Measurements from ENCODE around the gene SLC35F6.

The SLC35F6 gene

DNA sequence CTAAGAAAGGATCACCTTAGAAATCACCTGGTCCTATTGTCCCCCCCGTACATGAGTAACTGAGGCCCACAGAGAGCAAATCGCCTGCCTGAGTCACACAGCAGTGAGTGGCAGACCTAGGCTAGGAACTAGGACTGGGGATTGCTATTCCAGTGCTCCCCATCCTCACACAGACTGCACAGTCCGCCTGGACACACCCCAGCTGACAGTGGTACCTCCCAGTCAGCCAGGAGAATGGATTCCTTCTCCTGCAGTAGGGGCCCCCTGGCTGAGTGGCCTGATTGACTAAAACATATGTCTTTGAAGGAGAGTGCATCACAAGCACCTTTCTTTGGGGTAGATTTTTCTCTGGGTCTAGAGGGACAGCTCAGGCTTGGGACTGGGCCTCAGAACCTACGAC is 32.4 kb upstream of the SLC35F6 start:
- H3K4me3 ChIP-seq (ENCODE audit: low read depth, low read length) = no peak overlapping the region
- DNase-seq (ENCODE audit: low read depth) = no peak
- TF ChIP-seq, protein P1, sequence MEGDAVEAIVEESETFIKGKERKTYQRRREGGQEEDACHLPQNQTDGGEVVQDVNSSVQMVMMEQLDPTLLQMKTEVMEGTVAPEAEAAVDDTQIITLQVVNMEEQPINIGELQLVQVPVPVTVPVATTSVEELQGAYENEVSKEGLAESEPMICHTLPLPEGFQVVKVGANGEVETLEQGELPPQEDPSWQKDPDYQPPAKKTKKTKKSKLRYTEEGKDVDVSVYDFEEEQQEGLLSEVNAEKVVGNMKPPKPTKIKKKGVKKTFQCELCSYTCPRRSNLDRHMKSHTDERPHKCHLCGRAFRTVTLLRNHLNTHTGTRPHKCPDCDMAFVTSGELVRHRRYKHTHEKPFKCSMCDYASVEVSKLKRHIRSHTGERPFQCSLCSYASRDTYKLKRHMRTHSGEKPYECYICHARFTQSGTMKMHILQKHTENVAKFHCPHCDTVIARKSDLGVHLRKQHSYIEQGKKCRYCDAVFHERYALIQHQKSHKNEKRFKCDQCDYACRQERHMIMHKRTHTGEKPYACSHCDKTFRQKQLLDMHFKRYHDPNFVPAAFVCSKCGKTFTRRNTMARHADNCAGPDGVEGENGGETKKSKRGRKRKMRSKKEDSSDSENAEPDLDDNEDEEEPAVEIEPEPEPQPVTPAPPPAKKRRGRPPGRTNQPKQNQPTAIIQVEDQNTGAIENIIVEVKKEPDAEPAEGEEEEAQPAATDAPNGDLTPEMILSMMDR (IDR thresholded peaks at IDR 0.05; ENCODE audit: insufficient read depth, low read depth, low read length, missing control alignments) = no peak

- no peak overlapping the region for H3K4me3 ChIP-seq (ENCODE audit: low read depth, low read length)
- TF ChIP-seq, protein P1 (IDR thresholded peaks at IDR 0.05; ENCODE audit: insufficient read depth, low read depth, low read length, missing control alignments) = no peak
- no peak for DNase-seq (ENCODE audit: low read depth)
These were observed 31.6 kb upstream of the SLC35F6 start for GRCh38 chr2:26732446-26732845.

DNA sequence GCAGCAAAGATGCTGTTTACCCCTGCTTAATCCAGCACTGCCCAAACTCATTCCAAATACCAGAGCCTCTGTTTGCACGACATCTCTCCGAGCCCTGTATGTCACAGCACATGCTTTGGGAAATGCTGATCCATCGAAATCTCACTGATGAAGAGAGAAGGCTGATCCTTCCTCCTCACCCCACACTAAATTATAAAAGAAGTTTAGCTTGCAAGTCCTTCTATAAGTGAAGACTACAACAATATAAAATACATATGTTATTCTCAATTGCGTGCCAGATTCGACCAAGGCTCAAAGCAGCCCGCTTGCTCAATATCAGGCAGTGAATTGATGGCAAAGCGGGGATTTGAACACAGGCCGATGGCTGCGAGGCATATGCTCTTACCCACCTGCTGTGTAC is 30.7 kb upstream of the SLC35F6 start:
- no peak for DNase-seq (ENCODE audit: low read depth)
- no peak overlapping the region for H3K4me3 ChIP-seq (ENCODE audit: low read depth, low read length)
- TF ChIP-seq, protein P1 (IDR thresholded peaks at IDR 0.05; ENCODE audit: insufficient read depth, low read depth, low read length, missing control alignments) = no peak

GRCh38 chr2:26735097-26735496 is 29.0 kb upstream of the SLC35F6 start:
- no peak for DNase-seq (ENCODE audit: low read depth)
- TF ChIP-seq, protein P1 (IDR thresholded peaks at IDR 0.05; ENCODE audit: insufficient read depth, low read depth, low read length, missing control alignments) = no peak
- H3K4me3 ChIP-seq (ENCODE audit: low read depth, low read length) = no peak overlapping the region

DNA sequence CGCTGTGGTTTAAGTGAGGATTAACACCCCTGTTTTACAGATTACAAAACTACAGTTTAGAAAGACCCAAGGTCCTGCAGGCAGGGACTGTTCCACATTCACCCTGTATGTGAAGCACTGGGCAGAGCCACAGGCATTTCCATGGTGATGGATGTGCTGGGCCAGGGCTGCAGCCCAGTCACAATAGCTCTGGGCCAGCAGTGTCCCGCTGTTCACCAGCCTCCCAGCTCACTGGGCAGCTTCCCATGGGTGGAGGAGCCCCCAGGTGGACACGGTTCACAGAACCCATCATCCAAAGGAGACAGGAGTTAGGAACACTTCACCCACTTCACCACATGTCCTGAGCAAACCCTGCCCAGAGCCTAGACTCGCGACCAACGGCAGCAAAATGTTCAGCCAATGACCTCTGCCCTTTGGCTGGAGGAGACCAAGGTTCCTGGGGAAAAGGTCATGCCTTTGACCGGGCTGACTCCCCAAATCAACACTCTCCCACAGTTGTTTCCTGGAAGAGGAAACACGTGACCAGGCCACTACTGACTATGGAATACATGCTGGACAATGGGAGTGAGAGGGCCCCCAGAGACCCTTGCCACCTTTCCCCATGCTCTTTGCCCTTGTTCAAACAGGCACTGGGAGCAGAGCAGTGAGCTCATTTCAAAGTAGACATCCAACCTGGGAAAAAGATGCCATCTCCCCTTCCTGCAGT is 28.0 kb upstream of the SLC35F6 start:
- TF ChIP-seq, protein P1 (IDR thresholded peaks at IDR 0.05; ENCODE audit: insufficient read depth, low read depth, low read length, missing control alignments) = no peak
- no peak overlapping the region for H3K4me3 ChIP-seq (ENCODE audit: low read depth, low read length)
- no peak for DNase-seq (ENCODE audit: low read depth)

- TF ChIP-seq, protein P1 (IDR thresholded peaks at IDR 0.05; ENCODE audit: insufficient read depth, low read depth, low read length, missing control alignments) = no peak
- no peak overlapping the region for H3K4me3 ChIP-seq (ENCODE audit: low read depth, low read length)
- DNase-seq (ENCODE audit: low read depth) = no peak
These were observed 26.9 kb upstream of the SLC35F6 start for GRCh38 chr2:26737221-26737620.

- H3K4me3 ChIP-seq (ENCODE audit: low read depth, low read length) = no peak overlapping the region
- TF ChIP-seq, protein P1 (IDR thresholded peaks at IDR 0.05; ENCODE audit: insufficient read depth, low read depth, low read length, missing control alignments) = no peak
- DNase-seq (ENCODE audit: low read depth) = no peak
These were observed 25.6 kb upstream of the SLC35F6 start for GRCh38 chr2:26738481-26738880.
